Panc1 (cell line): ENCODE results near the gene CCDC197. TPM values are rescaled to one million over a fixed set of nuclear protein-coding genes. Genes with fewer than 3 reads are reported as not detected.

ENCODE experiments used
- ATAC-seq: fragments of 200-7000 bp; cut with Tn5 transposase; 2 replicates; pipeline ENCODE4 v1.9.1; 2020; ENCODE audit warnings: mild to moderate bottlenecking, moderate library complexity
- BruUV-seq: library from RNA; stranded (reverse); fragments of 400-500 nt; replicated peaks from 2 replicates; lab custom pipeline; 2021; lab: Mats Ljungman, UMichigan
- CTCF ChIA-PET: fragments of 300-600 bp; sonication (Branson Sonifier 250); formaldehyde crosslinking; loops from one replicate; lab custom pipeline; 2022; ENCODE audit warnings: antibody characterized with exemption; lab: Charles Lee
- POLR2A ChIA-PET: fragments of 300-600 bp; sonication (Branson Sonifier 250); formaldehyde crosslinking; loops from one replicate; lab custom pipeline; 2022; ENCODE audit warnings: antibody characterized with exemption; lab: Charles Lee
- DNase-seq: peaks from one replicate; pipeline ENCODE4 v3.0.0-alpha.2; 2010; ENCODE audit warnings: low read depth, low spot score
- H3K27ac ChIP-seq: 2 replicates; pipeline ENCODE4 v1.5.1; 2011; ENCODE audit warnings: mild to moderate bottlenecking, low read length, inconsistent platforms
- H3K27me3 ChIP-seq: fragments of 200-500 bp; sonication (Bioruptor generic); 2 replicates; pipeline ENCODE4 v1.6.0; 2014; ENCODE audit warnings: low read length, inconsistent platforms; ENCODE audit not compliant: control insufficient read depth, insufficient read depth
- H3K36me3 ChIP-seq: fragments of 200-500 bp; sonication (Bioruptor generic); 2 replicates; pipeline ENCODE4 v1.5.1; 2014; ENCODE audit warnings: inconsistent platforms, mild to moderate bottlenecking, low read length, moderate library complexity; ENCODE audit not compliant: control insufficient read depth, insufficient read depth
- H3K4me1 ChIP-seq: 2 replicates; pipeline ENCODE4 v1.5.1; 2011; ENCODE audit warnings: inconsistent platforms, mild to moderate bottlenecking, low read length, moderate library complexity; ENCODE audit not compliant: control insufficient read depth, insufficient read depth
- H3K4me3 ChIP-seq, 2 experiments: 2 replicates each; pipeline ENCODE4 v1.5.1; 2011 to 2012; ENCODE audit warnings: low read depth in 2 of 2, low read length in 2 of 2, mild to moderate bottlenecking in 2 of 2, inconsistent platforms in 1 of 2, moderate library complexity in 1 of 2
- H3K9me3 ChIP-seq: fragments of 200-500 bp; sonication (Bioruptor generic); 2 replicates; pipeline ENCODE4 v1.5.1; 2014; ENCODE audit warnings: low read depth, mild to moderate bottlenecking, inconsistent platforms, low read length, moderate library complexity; ENCODE audit not compliant: control insufficient read depth, insufficient read depth
- POLR2AphosphoS5 ChIP-seq: IDR thresholded peaks from 2 replicates; pipeline ENCODE4 v1.6.1; 2012; ENCODE audit warnings: mild to moderate bottlenecking, low read depth, low read length, moderate library complexity
- SIN3A ChIP-seq: IDR thresholded peaks from 2 replicates; pipeline ENCODE4 v1.6.1; 2012; ENCODE audit warnings: low read depth, mild to moderate bottlenecking, low read length, moderate library complexity, borderline replicate concordance; ENCODE audit not compliant: insufficient read depth
- TCF7L2 ChIP-seq: IDR thresholded peaks from 2 replicates; pipeline ENCODE4 v1.6.1; 2011; ENCODE audit warnings: mild to moderate bottlenecking, low read depth, low read length, inconsistent platforms
- in situ Hi-C: cut with HindIII; loops from 2 replicates; pipeline ENCODE4 v1.10.0; 2016; ENCODE audit warnings: low sequenced_read_pairs, low pct_unique_long_range_greater_than_20kb
- intact Hi-C: fragments of 100-400 bp; cut with micrococcal nuclease; formaldehyde crosslinking; loops from one replicate; pipeline ENCODE4 v1.10.0; 2022; ENCODE audit not compliant: unreplicated experiment
- total RNA-seq: library from RNA; stranded (reverse); gene quantifications from one replicate; pipeline ENCODE4 v1.2.1, GENCODE V29; 2021; ENCODE audit not compliant: unreplicated experiment
- TF ChIP-seq, protein P1 (sequence below): fragments of 450-650 bp; IDR thresholded peaks from 2 replicates; pipeline ENCODE4 v1.5.1; 2017; ENCODE audit warnings: mild to moderate bottlenecking
- TF ChIP-seq, protein P2 (sequence below), 2 experiments: IDR thresholded peaks; 2 replicates each; pipeline ENCODE4 v1.6.1; 2011 to 2012; ENCODE audit warnings: low read depth in 2 of 2, control low read depth in 1 of 2, low read length in 1 of 2, mild to moderate bottlenecking in 1 of 2, moderate library complexity in 1 of 2; ENCODE audit not compliant: insufficient read depth in 1 of 2

The CCDC197 gene
- total RNA-seq, 1 experiment from 2014 or later = not detected

DNA sequence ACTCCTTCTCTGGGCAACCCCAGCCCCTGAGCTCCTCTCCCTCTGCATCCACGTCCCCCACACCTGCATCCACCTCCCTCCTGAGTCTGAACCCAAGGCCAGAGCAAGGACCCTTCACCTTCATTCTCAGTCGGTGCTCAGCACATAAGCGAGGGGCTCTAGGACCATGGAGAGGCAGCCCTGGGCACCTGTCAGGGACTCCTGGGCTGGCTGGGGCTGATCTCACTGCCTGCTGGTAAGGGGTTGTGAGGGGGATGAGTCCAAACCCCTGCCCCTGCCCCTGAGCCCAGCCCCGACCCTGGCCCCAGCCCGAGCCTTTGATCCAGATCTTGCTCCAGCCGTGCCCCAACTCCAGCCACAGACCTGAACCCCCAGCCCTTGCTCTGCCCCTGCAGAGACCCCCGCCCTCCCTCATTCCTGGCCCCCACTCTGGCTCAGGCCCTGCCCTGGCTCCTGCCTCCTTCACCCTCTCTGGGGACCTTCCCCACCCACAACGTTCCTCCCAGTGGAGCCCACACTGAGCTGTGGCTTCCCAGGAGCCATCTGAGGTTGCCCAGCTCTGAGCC is 888 bp upstream of the CCDC197 start:
- Histone ChIP-seq H3K4me3 (no peak overlapping the region), H3K9me3 (no peaks in the 10 kb centered on the region), H3K27me3 (no peaks in the 10 kb centered on the region), H3K4me1 (no peaks in the 10 kb centered on the region), H3K27ac (no peak overlapping the region), H3K36me3 (no peaks in the 10 kb centered on the region)
- ATAC-seq (no peak), DNase-seq (no peak)
- BruUV-seq = no TSS peak
- TF ChIP-seq, protein P1, sequence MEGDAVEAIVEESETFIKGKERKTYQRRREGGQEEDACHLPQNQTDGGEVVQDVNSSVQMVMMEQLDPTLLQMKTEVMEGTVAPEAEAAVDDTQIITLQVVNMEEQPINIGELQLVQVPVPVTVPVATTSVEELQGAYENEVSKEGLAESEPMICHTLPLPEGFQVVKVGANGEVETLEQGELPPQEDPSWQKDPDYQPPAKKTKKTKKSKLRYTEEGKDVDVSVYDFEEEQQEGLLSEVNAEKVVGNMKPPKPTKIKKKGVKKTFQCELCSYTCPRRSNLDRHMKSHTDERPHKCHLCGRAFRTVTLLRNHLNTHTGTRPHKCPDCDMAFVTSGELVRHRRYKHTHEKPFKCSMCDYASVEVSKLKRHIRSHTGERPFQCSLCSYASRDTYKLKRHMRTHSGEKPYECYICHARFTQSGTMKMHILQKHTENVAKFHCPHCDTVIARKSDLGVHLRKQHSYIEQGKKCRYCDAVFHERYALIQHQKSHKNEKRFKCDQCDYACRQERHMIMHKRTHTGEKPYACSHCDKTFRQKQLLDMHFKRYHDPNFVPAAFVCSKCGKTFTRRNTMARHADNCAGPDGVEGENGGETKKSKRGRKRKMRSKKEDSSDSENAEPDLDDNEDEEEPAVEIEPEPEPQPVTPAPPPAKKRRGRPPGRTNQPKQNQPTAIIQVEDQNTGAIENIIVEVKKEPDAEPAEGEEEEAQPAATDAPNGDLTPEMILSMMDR = no peak
- TF ChIP-seq POLR2AphosphoS5 (no peak), SIN3A (no peak), TCF7L2 (no peak)
- TF ChIP-seq, protein P2, sequence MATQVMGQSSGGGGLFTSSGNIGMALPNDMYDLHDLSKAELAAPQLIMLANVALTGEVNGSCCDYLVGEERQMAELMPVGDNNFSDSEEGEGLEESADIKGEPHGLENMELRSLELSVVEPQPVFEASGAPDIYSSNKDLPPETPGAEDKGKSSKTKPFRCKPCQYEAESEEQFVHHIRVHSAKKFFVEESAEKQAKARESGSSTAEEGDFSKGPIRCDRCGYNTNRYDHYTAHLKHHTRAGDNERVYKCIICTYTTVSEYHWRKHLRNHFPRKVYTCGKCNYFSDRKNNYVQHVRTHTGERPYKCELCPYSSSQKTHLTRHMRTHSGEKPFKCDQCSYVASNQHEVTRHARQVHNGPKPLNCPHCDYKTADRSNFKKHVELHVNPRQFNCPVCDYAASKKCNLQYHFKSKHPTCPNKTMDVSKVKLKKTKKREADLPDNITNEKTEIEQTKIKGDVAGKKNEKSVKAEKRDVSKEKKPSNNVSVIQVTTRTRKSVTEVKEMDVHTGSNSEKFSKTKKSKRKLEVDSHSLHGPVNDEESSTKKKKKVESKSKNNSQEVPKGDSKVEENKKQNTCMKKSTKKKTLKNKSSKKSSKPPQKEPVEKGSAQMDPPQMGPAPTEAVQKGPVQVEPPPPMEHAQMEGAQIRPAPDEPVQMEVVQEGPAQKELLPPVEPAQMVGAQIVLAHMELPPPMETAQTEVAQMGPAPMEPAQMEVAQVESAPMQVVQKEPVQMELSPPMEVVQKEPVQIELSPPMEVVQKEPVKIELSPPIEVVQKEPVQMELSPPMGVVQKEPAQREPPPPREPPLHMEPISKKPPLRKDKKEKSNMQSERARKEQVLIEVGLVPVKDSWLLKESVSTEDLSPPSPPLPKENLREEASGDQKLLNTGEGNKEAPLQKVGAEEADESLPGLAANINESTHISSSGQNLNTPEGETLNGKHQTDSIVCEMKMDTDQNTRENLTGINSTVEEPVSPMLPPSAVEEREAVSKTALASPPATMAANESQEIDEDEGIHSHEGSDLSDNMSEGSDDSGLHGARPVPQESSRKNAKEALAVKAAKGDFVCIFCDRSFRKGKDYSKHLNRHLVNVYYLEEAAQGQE (IDR thresholded peaks at IDR 0.05; ENCODE audit: insufficient read depth in 1 of 2, low read depth in 2 of 2, low read length in 1 of 2) = no peak
- intact Hi-C loops = no loop called here
- ChIA-PET POLR2A (no interaction called here), CTCF (interaction anchor here (0.8 to 2.1 kb wide), 2 partner anchors 14 to 57 kb away, joined by 6 to 16 read pairs; no protein-coding TSS in a partner anchor)
- in situ Hi-C loops = no loop called here

DNA sequence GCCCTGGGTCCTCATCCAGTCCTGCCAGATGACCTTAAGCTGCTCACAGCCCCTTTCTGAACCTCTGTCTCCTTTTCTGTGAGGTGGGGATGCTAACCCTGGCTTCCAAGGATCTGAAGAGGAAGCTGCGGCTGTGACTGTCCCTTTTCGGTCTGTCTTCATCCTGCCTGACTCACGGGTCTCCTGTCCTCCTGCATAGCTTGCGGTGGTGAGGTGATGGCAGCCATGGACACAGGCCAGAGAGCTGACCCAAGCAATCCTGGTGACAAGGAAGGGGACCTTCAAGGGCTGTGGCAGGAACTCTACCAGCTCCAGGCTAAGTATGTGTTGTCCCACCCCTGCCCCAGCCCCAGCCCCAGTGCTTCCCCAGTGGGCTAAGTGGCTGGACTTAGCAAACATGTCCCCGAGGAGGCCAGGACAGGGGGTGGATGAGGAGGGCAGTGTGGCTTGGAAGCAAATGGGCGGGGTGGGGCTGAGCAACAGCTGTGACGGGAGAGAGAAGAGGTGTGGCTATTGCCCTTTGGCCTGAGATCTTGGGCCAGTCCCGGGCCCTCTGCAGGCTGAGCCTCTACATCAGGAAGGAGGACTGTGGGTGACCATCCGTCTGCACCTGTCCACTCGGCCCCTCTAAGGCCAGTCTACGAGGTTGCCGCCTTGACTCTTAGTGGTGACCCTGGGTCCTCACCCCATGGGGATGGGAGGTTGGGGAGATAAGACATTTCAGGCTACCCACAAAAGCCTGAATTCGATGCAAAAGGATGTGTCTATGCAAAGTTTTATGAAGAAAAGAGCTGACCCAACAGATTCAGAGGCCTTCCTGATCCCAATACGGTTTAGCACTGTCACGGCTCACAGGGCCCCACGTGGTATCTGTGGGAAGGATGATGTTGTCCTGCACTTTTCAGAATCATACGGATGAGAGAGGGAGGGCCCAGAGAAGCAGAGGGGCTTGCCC is 1.1 kb downstream of the CCDC197 start:
- BruUV-seq = no TSS peak
- in situ Hi-C loops (no loop called here), intact Hi-C loops (no loop called here)
- Histone ChIP-seq H3K27ac (no peak overlapping the region), H3K9me3 (no peaks in the 10 kb centered on the region), H3K4me3 (no peak overlapping the region), H3K4me1 (no peaks in the 10 kb centered on the region), H3K27me3 (no peaks in the 10 kb centered on the region), H3K36me3 (no peaks in the 10 kb centered on the region)
- ChIA-PET POLR2A (no interaction called here), CTCF (interaction anchor here (1.6 kb wide), 1 partner anchor 59 kb away, joined by 7 read pairs; no protein-coding TSS in a partner anchor)
- TF ChIP-seq SIN3A (no peak), POLR2AphosphoS5 (no peak), TCF7L2 (no peak)
- TF ChIP-seq, protein P2 (IDR thresholded peaks at IDR 0.05; ENCODE audit: insufficient read depth in 1 of 2, low read depth in 2 of 2, low read length in 1 of 2) = no peak
- TF ChIP-seq, protein P1 = no peak
- no peak for ATAC-seq
- DNase-seq = no peak
